HG03103 (cell line): ENCODE data around the gene STAMBPL1.

Experiments
- ATAC-seq: cut with Tn5 transposase; IDR thresholded peaks from one replicate; pipeline ENCODE4 v1.9.1; 2021; ENCODE audit warnings: low read depth; ENCODE audit not compliant: unreplicated experiment

STAMBPL1 gene

DNA sequence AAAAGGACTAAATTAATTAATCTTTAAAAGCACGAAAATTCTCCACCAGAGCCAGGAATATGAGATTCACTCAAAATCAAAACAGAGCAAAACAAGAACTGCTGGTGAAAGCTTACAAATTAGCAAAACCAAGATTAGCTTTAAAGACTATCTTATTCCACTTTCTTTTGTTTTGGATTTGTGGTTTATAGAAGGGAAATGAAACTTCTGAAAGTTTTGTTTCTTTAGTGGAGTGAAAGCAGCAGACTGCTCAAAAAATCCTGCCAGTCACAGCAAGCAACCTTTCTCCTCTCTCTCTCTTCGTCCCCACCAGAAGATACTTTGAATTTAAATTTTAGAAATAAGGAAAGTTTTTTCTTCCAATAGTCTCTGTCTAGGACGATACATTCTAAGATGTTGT is 64.8 kb downstream of the STAMBPL1 start:
- ATAC-seq = no peak

DNA sequence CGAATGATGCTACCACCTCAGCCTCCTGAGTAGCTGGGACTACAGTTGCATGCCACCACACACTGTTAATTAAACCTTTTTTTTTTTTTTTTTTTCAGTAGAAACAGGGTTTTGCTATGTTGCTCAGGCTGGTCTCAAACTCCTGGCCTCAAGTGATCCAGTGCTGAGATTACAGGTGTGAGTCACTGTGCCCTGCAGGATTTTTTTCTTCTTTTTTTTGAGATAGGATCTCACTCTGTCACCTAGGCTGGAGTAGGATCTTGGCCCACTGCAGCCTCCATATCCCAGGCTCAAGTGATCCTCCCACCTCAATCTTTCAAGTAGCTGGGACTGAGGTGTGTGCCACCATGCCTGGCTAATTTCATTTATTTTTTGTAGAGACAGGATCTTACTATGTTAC is 66.2 kb downstream of the STAMBPL1 start:
- no peak for ATAC-seq

GRCh38 chr10:88946965-88947590 is 67.0 kb downstream of the STAMBPL1 start:
- ATAC-seq = no peak

GRCh38 chr10:88949051-88949450 is 69.0 kb downstream of the STAMBPL1 start:
- no peak for ATAC-seq

GRCh38 chr10:88949912-88950837 is 70.1 kb downstream of the STAMBPL1 start:
- no peak for ATAC-seq

DNA sequence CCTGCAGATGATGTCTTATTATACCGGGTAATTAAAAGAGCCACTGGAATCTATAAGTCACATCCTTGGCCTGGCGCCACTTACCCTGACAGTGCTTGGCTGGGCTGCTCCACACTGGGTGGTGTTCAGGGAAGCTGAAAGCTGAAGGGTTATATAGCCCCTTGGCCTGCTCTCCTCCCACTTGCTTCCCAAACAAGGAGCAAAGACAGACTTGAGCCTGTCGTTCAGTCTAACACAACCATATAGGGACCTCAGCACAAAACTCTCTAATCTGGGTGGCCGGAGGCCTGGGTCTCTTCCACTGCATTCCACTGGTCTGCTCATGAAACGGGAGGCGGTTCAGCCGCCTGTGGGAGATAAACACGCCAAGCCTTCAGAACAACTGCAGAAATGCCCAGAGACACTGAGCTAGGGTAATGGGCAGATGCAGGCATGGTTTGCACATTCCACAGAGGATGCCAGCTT is 72.6 kb downstream of the STAMBPL1 start, which contains the start of gene ACTA2:
Gene ACTA2, minus strand, starts transcription at position 127 of the 465 bp plus-strand sequence. CDS start 3,843 bp downstream, outside the sequence.
- no peak for ATAC-seq

DNA sequence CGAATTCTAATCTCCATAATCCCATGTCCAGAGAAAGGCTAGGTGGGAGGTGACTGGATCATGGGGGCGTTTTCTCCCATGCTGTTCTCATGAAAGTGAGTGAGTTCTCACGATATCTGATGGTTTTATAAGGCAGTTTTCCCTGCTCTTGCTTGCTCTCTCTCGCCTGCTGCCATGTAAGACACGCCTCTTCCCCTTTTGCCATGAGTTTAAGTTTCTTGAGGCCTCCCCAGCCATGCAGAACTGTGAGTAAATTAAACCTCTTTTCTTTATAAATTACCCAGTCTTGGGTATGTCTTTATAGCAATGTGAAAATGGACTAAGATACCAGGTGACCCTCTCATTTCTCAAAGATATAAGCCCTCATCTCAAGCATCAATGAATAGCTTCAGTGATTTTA is 73.6 kb downstream of the STAMBPL1 start:
- ATAC-seq = no peak

DNA sequence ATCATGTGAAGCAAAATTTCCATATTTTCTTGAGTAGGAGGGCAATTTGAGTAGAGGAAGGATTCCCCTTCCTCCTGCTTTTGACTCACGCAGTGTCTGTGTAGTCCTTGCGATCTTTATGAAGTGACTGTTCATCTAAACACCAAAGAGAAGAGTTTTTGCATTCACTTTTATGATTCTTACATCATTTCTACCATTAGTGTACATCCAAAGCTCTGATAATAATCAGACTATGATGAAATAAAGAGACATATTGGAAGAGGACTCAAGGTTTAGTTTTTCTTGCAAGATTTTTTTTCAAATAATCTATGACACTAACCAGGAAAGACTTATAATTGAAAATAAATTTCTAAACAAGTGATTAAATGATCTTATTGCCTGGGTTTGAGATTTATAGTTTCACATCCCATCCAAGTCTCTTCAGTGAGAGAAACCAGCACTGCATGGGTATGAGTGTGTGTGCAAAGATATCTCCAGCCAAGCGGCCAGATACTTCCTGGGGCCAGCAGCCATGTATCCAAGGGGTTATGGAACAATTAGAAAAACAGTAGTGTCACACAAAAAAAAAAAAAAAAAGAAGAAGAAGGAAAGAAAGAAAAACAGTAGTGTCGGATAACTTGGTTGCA is 74.5 kb downstream of the STAMBPL1 start:
- ATAC-seq = no peak

GRCh38 chr10:88957381-88957780 is 77.3 kb downstream of the STAMBPL1 start:
- ATAC-seq = no peak

DNA sequence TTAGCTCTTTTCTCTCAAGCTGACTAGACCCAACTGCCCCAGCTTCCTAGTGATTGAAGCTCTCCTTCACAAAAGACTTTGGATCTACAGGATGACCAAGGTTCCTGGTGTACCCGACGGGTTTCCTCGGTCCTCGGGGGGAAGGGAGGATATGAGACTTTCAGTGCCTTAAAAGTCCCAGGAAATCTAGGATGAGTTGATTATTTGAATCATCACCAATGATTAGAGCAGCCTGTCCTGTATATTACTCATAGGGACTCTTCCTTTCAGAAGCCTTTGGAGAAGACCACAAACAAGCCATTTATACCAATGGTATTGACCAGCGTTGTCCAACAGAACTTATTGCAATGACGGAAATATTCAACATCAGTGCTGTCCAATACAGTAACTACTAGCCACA is 78.7 kb downstream of the STAMBPL1 start:
- ATAC-seq = no peak

DNA sequence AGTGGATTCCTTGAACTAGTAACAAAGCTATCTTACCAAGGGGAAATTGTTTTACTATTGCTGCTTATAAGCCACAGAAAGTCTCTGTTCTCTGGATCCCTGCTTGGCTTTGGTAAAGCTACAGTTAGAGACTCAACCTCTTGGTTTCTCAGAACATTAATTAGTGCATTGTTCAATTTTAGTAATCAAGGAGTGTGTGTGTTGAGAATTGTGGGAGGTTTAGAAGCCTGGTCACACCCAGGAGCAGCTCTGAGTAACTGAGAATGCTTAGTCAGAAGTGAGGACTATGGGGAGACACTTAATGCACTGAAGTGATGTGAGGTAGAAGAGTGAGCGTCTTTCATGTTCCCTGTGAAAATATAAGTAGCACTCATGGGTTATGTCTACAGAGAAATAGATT is 80.8 kb downstream of the STAMBPL1 start:
- no peak for ATAC-seq

GRCh38 chr10:88961266-88961665 is 81.2 kb downstream of the STAMBPL1 start:
- no peak for ATAC-seq

DNA sequence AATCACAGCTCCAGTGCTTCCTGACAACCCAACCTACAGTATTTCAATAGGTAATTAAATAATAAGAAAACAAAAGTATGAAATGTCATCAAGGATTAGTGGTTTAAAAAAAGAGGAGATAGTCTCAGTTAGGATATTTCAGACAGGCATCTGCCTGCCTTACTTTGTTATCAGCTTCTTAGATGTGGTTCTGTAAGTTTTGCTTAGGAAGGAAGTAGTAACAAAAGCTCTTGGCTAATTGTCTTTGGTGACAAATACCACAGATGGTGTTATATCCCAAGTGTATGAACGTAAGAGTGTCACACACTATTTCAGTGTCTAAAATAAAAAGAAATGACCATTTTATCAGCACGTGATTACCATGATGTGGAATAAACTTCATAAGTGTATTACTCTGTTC is 82.3 kb downstream of the STAMBPL1 start:
- ATAC-seq = no peak

GRCh38 chr10:88963318-88963717 is 83.3 kb downstream of the STAMBPL1 start:
- ATAC-seq = no peak

- ATAC-seq = no peak
These were observed 84.3 kb downstream of the STAMBPL1 start for GRCh38 chr10:88964360-88964759.

DNA sequence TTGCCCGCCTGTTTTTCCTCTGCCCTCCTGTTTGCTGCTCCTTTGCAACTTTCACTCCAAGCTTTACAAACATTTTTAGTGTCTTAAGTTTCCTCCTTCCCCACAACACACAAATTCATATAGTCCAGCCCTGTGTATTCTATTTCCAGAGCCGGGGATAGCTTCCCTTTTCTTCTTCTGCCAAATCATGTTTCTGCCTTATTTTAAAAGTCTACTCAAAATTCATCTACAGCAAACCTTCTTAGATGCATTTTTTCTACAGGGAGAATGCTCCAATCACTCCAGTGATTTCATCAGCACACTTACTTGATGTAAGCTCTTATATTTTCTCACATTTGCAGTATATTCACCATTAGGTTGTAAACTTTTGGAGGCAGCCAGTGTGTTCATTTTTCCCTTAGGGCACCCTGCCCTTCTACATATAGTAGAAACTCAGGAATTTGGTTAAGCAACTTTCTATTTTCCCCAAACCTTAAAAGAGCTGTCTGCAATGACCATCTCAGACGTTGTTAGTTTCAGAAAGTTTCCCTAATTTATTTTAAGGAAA is 84.9 kb downstream of the STAMBPL1 start:
- ATAC-seq = no peak

DNA sequence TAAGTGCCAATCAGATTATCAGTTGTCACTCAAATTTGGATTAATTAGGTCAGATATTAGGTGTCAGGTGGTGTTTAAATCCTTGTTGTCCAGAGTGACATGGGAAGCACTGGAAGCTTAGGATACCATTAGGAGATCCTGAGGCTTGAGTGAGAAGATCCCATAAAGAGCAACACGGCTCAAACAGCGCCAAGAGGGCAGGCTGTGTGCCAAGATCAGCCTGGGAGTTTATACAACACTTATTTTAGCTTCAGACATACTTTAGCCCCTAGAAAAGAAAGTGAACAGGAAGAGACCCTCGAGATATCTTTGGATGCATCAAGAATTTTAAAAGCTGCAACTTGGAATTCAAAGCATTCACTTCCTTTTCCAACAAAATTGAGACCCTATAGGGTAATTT is 86.8 kb downstream of the STAMBPL1 start:
- ATAC-seq = no peak

DNA sequence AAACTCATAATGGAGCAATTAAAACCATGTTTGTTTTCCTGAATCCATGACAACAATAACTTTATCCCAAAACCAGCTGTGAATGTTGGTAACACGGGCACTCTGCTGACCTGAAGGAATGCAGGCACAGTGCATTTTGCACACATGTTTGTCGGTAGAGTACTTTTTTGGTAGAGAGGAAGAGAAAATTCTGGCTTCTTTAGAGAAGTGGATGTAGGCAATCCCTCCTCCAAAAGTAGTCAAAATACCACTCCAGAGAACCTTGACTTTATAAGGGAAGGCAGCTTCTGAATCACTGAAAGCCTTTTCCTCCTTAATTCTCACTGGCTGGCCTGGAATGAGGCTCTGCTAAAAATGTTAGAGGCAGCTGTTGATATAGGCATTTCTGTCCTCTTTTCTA is 88.3 kb downstream of the STAMBPL1 start:
- ATAC-seq = no peak

GRCh38 chr10:88971221-88972061 is 91.4 kb downstream of the STAMBPL1 start:
- no peak for ATAC-seq
